Brain pericyte (primary cell): ENCODE data around the gene U2SURP.
"Not testable (repeated sequence)": the region's sequence is repeated elsewhere in the genome, so short reads cannot be mapped to it uniquely, and the experiment has no call there.

Experiments
- DNase-seq: peaks from one replicate; pipeline ENCODE4 v3.0.0-alpha.2; 2012; ENCODE audit warnings: low read depth, low spot score

Gene U2SURP

DNA sequence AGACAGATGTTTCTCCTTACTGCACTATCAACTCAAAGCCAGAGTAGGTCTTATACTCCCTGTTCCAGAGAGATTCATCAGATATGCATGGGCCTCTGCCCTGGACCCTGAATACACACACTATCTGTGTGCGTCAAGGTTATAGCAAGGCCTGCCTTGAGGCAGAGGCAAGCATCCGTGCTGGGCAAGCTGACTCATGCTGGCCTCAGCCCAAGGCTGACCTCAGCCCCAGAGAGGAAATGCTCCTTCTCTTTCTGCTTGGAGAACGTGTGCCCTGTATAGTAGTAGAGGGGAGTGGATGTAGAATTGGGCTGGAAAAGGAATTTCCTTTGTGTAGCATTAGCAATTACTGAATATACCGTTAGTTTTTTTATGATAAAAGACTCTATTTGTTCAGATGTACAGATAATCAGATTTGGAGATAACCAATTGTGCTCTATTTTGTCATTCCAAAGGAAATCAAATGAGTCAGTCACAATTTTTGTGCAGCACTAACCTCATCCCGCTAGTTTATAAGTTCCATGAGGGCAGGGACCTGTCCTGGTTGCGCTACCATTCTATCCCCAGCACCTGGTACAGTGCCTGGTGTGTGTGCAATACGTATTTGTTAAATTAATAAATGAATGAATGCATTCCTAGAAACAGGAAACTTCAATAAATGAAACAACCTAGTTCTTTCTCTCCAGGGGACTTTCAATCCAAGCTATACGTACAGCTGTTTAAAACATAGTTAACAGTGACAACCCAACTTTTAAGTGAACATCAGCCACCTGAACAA, 24.6 kb upstream of the U2SURP start:
- peak; percentile 81 for DNase-seq

DNA sequence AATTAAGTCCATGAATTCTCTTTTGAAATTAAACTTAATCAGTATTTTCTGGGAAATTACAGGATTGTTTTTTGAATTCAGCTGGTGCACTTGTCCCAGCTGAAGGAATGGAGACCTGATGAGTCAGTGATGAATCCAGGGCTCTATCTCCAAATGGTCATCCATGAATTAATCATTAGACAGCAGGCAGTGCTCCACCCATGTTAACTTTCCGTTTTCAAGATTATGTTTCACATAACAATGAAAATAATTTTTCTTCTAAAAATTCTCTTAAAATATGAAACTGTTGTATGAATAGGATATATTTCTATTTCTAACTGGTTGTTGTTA, 24.0 kb upstream of the U2SURP start:
- no peak for DNase-seq

DNA sequence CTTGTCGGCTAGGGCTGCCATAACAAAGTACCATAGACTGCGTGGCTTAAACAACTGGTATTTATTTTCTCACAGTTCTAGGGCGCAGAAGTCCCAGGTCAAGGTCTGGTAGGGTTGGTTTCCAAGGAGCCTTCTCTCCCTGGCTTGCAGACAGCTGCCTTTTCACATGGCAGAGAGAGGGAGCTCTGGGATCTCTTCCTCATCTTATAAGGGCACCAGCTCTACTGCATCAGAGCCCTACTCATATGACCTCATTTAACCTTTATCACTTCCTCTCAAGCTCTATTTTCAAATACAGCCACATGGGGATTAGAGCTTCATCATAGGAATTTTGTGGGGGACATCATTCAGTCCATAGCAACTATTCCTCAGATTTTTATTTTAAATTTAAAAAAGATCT, 20.3 kb upstream of the U2SURP start:
- DNase-seq = no peak

DNA sequence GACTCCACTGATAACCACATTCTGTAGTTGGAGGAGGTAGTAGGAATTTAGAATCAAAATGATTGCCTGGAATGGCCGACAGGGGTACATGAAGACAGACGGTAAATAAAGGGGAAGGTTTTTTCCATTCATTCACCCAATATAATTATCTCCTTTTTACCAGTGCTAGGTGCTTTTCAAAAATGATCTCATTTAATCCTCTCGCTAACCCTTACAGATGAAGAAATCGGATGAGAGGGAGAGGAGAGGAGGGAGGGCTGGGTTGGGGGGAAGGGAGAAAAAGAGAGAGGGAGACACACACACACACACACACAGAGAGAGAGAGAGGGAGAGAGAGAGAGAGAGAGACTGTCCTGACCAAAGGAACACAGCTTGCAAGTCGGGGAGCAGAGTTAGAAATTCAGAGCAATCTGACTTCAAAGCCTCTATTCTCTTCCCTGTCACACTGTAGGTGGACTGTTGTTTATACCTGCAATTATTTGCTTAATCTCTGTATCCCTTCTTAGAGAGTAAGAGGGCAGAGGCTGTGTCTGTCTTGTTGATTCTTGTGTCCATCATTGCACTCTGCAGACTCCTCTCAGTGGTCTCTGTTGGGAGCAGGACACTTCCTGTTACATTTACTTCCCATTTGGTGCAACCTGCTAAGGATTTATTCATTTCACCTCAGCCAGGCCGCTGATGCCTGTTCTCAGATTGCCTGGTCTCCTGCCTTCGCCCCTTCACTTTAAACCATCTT, 19.2 kb upstream of the U2SURP start:
- DNase-seq = no peak

DNA sequence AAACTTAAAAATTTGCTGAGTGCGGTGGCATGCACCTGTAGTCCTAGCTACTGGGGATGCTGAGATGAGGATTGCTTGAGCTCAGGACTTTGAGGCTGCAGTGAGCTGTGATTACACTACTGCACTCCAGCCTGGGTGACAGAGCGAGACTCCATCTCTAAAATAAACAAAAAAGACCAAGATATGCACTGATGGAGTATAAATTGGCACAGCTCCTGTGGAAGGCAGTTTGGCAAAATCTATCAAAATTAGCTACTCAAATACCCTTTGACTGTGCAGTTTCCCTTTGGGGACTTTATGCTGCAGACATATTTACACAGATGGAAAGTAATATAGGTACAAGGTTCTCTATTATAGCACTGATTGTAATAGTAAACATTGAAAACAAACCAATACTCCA, 18.1 kb upstream of the U2SURP start:
- no peak for DNase-seq

DNA sequence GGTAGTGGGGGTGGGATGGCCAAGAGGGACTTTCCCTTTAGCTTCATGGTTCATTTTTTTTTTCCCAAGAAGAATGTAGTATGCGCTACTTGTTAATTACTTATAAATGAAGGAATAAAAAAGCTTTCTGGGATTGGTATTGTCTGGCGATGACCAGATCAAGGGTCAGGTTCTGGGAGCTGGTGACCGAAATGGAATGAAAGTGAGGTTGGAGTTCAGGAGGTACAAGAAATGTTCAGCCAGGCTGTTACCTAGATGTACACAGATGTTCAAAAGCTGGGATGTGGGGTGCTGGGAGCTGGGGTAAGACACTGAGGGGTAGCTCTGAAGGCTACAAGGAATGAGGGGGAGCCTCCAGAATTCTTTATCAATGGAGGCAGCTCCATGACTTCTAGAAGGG, 17.1 kb upstream of the U2SURP start:
- DNase-seq = no peak

DNA sequence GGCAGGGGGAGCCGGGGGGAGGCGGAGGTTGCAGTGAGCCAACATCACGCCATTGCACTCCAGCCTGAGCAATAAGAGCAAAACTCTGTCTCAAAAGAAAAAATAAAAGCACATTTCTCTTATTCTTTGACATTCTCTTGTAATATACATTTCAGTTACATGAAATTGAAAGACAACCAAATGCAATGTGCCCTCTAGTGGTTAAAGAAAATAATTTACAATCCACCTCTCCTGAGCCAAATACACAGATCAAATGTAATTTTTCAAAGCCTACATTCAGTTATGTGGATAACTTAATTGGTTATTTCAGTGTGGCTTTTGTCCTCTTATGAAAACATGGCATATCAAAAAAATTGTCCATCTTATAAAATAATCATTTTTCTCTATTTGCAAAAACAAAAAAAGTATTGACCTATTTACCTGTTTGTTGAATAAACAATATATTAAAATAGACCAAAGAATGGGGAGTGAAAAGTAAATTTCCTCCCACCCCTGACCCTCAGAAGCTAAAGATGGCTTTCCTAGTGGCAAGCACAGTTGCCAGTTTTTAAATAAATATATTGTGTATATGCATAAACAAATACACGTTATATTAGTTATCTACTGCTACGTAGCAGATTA, 14.2 kb upstream of the U2SURP start:
- DNase-seq = no peak

DNA sequence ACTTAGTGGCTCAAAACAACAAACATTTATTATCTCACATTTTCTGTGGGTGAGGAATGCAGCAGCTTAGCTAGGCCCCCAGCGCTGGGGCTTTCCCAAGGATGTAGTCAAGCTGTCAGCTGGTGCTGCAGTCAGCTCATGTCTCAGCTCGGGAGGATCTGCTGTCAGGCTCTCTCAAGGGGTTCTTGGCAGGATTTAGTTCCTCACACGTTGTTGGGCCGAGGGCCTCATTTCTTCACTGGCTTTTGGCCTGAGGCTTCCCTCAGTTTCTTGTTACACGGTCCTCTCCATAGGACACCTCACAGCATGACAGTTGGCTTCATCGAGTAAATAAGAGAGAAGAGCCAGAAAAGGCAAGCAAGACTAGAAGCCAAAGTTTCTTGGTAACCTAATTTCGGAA, 13.7 kb upstream of the U2SURP start:
- peak; percentile 63 for DNase-seq

DNA sequence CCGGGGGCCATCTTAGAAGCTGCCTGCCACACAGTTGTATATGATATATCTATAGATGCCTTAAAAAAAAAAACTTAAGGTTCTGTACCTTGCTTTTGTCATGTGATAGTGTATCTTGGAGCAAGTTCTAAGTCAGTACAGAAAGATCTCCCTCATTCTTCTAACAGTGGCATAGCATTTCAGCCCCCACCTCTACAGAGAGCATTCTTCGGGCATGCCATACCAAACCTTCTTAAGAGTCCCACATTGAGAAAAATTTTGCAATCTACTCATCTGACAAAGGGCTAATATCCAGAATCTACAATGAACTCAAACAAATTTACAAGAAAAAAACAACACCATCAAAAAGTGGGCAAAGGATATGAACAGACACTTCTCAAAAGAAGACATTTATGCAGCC, 13.1 kb upstream of the U2SURP start:
- DNase-seq = not testable (repeated sequence)

DNA sequence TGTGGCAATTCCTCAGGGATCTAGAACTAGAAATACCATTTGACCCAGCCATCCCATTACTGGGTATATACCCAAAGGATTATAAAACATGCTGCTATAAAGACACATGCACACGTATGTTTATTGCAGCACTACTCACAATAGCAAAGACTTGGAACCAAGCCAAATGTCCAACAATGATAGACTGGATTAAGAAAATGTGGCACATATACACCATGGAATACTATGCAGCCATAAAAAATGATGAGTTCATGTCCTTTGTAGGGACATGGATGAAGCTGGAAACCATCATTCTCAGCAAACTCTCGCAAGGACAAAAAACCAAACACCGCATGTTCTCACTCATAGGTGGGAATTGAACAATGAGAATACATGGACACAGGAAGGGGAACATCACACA, 12.5 kb upstream of the U2SURP start:
- not testable (repeated sequence) for DNase-seq

DNA sequence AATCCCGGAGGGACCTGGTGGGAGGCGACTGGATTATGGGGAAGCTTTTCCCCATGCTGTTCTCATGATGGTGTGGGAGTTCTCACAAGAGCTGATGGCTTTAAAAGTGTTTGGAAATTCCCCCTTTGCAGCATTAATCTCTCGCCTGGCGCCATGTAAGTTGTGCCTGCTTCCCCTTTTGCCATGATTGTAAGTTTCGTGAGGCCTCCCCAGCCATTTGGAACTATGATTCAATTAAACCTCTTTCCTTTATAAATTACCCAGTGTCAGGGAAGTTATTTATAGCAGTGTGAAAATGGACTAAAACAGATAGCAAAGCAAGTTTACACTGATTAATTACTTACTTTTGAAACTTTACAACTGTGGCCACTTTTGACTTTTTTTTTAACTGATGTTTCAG, 10.6 kb upstream of the U2SURP start:
- DNase-seq = no peak

DNA sequence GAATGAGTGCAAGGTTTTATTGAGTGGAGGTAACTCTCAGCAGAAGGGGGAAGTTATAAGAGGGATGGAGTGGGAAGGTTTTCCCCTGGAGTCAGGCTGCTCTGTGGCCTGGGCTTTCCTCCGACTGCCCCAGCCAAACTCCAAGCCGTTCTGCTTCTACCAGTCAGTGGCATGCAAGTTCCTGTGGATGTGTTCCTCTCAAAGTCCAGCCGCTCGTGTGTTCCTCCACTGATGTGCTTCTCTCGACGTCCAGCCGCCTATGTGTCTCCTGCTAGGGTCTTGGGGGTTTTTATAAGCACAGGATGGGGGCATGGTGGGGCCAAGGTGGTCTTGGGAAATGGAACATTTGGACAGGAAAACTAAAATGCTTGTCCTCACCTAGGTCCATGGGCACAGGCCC, 9.0 kb upstream of the U2SURP start:
- no peak for DNase-seq

DNA sequence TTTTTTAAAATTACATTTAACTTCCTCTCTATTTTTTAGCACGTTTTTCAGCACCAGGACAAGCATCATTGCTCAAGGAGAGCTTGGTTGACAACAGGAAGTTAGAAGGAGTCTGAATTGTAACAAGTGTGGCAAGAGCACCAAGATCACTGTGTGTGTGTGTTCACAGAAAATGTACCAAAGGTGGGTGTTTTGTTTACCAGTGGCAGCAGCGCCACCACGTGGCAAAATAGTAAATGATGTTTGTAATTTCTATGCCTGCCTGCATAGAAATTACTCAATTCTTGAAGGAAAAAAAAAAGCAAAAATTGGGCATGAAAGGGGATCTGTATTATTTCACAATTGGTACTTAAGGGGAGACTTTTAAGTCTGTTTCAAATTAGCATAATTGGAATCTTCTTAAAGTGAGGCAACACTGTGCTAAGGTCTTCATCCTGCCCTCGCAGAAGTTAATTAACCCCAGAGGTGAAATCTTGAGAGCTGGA, 7.4 kb upstream of the U2SURP start:
- no peak for DNase-seq

DNA sequence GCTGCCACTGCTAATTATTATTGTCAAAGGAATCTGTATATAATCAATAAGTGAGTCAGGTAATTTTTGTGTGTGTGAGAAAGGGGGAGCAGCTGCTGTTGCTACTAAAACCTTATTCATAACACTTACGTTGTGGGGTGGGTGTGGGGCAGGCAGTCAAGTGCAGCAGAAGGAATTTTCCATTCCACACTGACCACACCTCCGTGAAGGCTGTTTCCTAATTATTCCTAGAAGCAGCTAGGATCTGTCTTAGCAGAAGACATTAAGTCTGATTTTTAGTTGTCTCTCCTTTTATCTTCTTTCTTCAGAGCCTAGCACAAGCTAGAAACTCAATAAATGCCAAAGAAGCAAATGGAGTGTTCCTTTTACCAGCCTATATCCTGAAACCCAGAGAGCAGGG, 4.0 kb upstream of the U2SURP start:
- no peak for DNase-seq

DNA sequence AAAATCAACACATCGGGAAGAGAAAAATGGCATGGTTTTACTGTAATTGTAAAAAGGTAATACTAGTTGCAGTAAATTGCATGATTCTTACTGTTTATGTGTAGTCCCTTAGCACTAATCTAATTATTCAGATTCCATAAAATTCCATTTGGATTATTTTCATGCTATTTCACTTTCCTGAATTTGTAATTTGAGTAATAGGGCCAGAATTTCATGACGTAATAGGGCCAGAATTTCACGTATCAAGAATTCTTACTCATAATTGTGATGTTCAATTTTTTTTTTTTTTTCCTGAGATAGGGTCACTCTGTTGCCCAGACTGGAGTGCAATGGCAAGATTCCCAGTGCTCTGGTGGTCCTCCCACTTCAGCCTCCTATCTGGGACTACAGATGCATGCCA, 2.9 kb upstream of the U2SURP start:
- DNase-seq = no peak

DNA sequence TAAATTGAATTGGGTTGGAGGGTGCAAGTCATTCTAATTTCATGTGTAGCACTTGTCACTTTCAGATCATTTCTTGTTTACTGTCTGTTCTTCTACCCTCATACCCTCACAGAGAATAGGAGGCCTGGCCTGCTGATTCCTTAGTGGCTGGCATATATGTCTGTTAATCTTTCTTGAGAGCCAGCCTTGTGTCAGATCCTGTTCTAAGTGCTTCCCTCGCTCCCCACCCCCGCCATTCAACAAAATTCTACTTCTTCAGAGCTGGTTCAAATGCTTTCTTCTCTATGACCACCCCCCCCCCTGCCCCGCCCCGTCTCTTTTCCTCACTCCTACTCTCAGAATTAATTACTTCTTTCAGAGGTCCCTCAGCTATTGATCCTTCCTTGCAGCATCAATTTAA, 1.5 kb upstream of the U2SURP start:
- no peak for DNase-seq

DNA sequence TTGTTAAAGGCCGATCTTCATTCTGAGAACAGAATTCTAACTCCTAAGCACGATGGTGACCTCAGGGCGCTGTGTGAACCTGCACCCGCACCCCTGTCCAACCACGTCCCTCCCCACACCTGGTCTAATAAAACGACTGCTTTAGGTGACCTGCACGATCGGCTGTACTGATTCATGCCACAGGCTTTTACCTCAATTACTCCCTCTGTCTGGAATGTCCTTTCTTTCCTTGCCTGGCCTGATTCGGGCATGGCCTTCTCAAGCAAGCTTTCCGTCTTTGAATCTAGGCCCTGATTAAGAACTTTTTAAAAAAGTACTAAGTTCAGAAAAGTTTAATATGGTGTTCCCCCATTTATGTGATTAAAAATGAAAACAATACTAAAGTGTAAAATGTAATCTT, 842 bp upstream of the U2SURP start:
- DNase-seq = no peak

DNA sequence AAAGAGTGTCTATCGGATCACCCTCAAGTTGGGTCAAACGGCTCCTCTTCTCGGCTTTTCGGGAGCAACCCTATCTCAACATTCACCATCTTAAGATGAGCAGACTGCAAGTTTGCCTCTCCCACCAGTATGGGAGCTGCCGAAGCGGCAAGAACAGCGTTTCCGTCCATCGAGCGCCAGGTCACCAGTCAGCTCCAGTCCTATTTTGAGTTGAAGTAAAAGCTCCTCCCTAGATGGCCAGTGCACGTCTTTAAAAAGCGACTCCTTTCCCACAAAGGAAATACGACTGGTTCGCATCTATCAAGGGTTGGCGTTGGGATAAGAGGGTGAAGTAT, 369 bp upstream of the U2SURP start:
- no peak for DNase-seq

DNA sequence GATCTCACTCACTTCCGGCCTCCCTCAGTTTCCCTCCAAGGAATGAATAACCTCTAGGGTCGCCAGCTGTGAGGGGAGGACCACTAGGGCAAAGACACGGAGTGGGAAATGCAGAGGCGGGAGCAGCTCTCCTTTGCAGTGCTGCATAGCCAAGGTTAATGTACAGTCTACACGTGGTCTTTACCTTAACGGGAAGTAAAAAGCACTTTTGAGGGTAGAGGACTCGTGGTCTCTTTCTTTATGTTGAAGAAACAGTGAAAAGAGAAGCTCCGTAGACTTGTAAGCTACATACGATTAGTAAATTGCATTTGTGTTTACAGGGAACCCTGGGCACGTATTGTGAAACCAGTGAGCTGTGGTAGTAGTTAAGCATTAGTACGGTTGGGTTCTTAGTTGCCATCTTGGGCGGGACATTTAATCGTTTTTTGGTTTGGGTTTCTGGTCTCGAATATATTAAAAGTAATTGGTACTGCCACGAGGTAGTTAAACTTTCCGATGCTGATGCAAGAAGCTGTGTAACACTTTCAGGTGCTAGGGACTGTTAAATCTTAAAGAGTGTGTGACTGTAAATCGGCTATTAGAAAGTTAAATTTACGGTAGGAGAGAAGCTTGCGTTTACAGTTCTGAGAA, 828 bp downstream of the U2SURP start:
- DNase-seq = no peak

DNA sequence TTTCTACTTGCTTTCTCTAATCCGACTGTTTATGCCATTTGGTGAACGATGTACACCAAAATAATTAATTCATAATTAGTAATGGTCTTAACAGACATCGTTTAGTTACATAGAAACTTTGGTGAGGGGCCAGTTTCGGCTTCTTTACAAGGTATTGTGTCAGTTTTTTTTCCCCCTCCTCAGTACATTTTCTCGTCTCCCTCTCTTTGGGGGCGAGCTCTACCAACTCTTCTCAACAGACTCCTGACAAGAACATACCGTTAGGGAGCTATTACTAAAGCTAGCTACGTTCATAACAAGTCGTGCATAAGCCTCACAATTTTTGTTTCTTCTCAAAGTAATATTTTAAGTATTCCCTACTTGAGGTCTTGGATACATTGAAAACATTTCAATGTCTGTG, 1.4 kb downstream of the U2SURP start:
- no peak for DNase-seq

DNA sequence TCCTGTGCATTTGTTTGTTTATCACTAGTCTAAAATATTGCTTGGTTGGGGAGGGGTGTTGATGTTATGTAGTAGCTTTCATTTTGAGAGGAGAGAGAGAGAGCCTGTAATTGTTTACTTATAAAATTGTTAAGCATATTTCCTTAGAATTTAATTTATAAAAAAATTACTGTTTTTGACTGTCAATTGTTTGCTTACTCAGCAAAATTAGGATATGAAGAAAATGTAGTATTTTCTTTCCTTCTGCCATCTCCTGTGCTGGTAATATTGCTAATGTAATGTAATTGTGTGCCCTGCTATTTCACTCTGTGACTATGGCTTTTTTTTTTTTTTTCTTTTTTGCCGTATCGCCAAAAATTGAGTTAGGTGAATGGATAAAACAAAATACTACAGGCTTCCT, 3.5 kb downstream of the U2SURP start:
- DNase-seq = no peak

DNA sequence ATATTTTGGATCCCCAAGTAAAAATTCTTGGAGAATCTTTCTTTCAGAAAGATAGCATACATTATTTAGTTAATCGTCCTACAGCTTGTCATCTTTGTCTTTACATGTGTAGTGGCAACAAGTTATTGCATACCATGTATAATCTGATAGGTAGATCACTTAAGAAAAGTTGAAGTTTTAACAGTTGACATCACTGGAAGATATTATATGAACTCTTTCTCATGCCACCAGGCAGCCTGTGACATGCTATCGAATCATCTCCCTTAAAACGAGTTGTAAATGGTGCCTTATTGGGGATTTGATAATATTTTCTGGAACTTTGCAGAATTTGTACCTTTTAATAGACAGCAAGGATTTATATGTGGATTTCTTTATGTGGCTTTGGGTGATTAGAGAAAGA, 8.7 kb downstream of the U2SURP start:
- no peak for DNase-seq

DNA sequence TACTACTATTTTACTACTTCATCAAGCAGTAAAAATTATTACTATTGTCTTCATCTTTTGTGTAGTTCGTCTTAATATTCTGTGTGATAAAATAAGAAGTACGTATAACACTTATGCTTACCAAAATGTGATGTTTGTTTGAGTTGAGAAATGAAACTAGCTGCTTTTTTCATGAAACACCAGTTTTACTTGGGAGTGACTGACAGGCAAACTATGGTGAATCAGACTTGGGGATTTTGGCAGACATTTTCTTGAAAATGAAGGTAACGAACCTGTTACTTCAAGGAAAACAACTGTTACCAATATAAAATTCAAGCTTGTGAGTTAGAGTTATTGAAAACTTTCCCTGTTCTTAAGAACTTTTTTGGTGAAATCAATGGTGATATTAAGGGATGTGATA, 10.3 kb downstream of the U2SURP start:
- no peak for DNase-seq
